HepG2 (cell line): ENCODE results near the gene UBE2G2. TPM values are rescaled to one million over a fixed set of nuclear protein-coding genes. Genes with fewer than 3 reads are reported as not detected.

Experiments used
- CENPBD1 ChIP-seq: sonication (generic); formaldehyde crosslinking; IDR thresholded peaks from 2 replicates; pipeline ENCODE4 v1.8.0; 2022; ENCODE audit warnings: missing genetic modification reagents, low read depth, mild to moderate bottlenecking, borderline replicate concordance
- DZIP1 ChIP-seq: sonication (generic); formaldehyde crosslinking; IDR thresholded peaks from 2 replicates; pipeline ENCODE4 v1.5.0; 2020; ENCODE audit warnings: mild to moderate bottlenecking, missing genetic modification reagents
- GABPB1 ChIP-seq: IDR thresholded peaks from 2 replicates; pipeline ENCODE4 v1.6.1; 2016; ENCODE audit warnings: mild to moderate bottlenecking, missing genetic modification reagents, moderate library complexity, missing compliant biosample characterization
- GPBP1L1 ChIP-seq: sonication (generic); formaldehyde crosslinking; IDR thresholded peaks from 2 replicates; pipeline ENCODE4 v1.5.0; 2020; ENCODE audit warnings: mild to moderate bottlenecking, missing genetic modification reagents
- ISL2 ChIP-seq: sonication (generic); formaldehyde crosslinking; IDR thresholded peaks from 2 replicates; pipeline ENCODE4 v1.5.0; 2020; ENCODE audit warnings: missing genetic modification reagents
- KAT7 ChIP-seq: IDR thresholded peaks from 2 replicates; pipeline ENCODE4 v1.6.1; 2018; ENCODE audit warnings: borderline replicate concordance, missing compliant biosample characterization
- RFXAP ChIP-seq: sonication (generic); formaldehyde crosslinking; IDR thresholded peaks from 2 replicates; pipeline ENCODE4 v1.4.0; 2020; ENCODE audit warnings: missing genetic modification reagents, borderline replicate concordance
- TRIM24 ChIP-seq: sonication (generic); formaldehyde crosslinking; IDR thresholded peaks from 2 replicates; pipeline ENCODE4 v1.8.0; 2022; ENCODE audit warnings: mild to moderate bottlenecking, missing genetic modification reagents
- ZNF142 ChIP-seq: sonication (generic); formaldehyde crosslinking; IDR thresholded peaks from 2 replicates; pipeline ENCODE4 v1.4.0; 2020; ENCODE audit warnings: missing genetic modification reagents
- ZNF225 ChIP-seq: sonication (generic); formaldehyde crosslinking; IDR thresholded peaks from 2 replicates; pipeline ENCODE4 v1.4.0; 2020; ENCODE audit warnings: mild to moderate bottlenecking, missing genetic modification reagents
- ZNF24 ChIP-seq: fragments of 450-650 bp; IDR thresholded peaks from 2 replicates; pipeline ENCODE4 v1.6.1; 2017; ENCODE audit warnings: antibody characterized with exemption, mild to moderate bottlenecking
- ZNF414 ChIP-seq: sonication (generic); formaldehyde crosslinking; IDR thresholded peaks from 2 replicates; pipeline ENCODE4 v1.5.0; 2020; ENCODE audit warnings: missing genetic modification reagents
- ZNF44 ChIP-seq: sonication (generic); formaldehyde crosslinking; IDR thresholded peaks from 2 replicates; pipeline ENCODE4 v1.5.1; 2020; ENCODE audit warnings: mild to moderate bottlenecking, missing genetic modification reagents
- ZSCAN31 ChIP-seq: sonication (generic); formaldehyde crosslinking; IDR thresholded peaks from 2 replicates; pipeline ENCODE4 v1.5.0; 2020; ENCODE audit warnings: low read depth, mild to moderate bottlenecking, missing genetic modification reagents
- polyA plus RNA-seq, 8 experiments: library from polyadenylated mRNA; depleted of rRNA in 3 of 8; stranded (reverse) in 7 of 8; unstranded in 1 of 8; fragments of >200 nt; fragmentation: Illumina TruSeq in 4 of 8; extraction: Trizol in 4 of 8; gene quantifications; 2 replicates each; pipeline versions ENCODE4 v1.2.1 to v1.2.3, GENCODE V29; 2011 to 2016; ENCODE audit warnings: low read depth in 4 of 8, missing spikeins in 1 of 8, mixed read lengths in 1 of 8; ENCODE audit not compliant: insufficient read depth in 1 of 8
- total RNA-seq, 5 experiments: library from RNA; depleted of rRNA; stranded (reverse); fragments of >200 nt; fragmentation: Illumina TruSeq; extraction: Trizol; gene quantifications; 2 replicates each; pipeline ENCODE4 v1.2.3, GENCODE V29; 2016; ENCODE audit warnings: low read depth in 1 of 5
- TF ChIP-seq, protein P1 (sequence below): sonication (generic); formaldehyde crosslinking; IDR thresholded peaks from 2 replicates; pipeline ENCODE4 v1.8.1; 2023; ENCODE audit warnings: mild to moderate bottlenecking, missing genetic modification reagents

The UBE2G2 gene
- total and polyA plus RNA-seq, 2 of the 13 experiments (the other 11 are each of a cell fraction or from before 2014, with no cell fraction given), result 55.4 to 92.0 TPM

GRCh38 chr21:44847261-44848056 lies 45.8 kb upstream of the UBE2G2 start (continued):
- TF ChIP-seq, protein P1, sequence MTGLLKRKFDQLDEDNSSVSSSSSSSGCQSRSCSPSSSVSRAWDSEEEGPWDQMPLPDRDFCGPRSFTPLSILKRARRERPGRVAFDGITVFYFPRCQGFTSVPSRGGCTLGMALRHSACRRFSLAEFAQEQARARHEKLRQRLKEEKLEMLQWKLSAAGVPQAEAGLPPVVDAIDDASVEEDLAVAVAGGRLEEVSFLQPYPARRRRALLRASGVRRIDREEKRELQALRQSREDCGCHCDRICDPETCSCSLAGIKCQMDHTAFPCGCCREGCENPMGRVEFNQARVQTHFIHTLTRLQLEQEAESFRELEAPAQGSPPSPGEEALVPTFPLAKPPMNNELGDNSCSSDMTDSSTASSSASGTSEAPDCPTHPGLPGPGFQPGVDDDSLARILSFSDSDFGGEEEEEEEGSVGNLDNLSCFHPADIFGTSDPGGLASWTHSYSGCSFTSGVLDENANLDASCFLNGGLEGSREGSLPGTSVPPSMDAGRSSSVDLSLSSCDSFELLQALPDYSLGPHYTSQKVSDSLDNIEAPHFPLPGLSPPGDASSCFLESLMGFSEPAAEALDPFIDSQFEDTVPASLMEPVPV (CRISPR knock-in tag), result peak; percentile 38; the same call in 1 of the 2 replicates
- TF ChIP-seq ZNF142 (CRISPR knock-in tag) (no peak), RFXAP (CRISPR knock-in tag) (no peak), GABPB1 (peak; percentile 9; the same call in 1 of the 2 replicates), ISL2 (CRISPR knock-in tag) (no peak), ZSCAN31 (CRISPR knock-in tag) (no peak), GPBP1L1 (CRISPR knock-in tag) (no peak), ZNF44 (CRISPR knock-in tag) (no peak), ZNF225 (CRISPR knock-in tag) (no peak), KAT7 (CRISPR knock-in tag) (no peak), DZIP1 (CRISPR knock-in tag) (no peak), ZNF24 (no peak), ZNF414 (CRISPR knock-in tag) (0 out of 2 replicates have a peak, but pooled peaks have one; percentile 13), TRIM24 (no peak), CENPBD1 (CRISPR knock-in tag) (no peak; the same call in 1 of the 2 replicates)
